HEK293 (cell line): ENCODE data around the gene HCRTR2.

Experiments
- CTCF ChIP-seq: fragments of 450-650 bp; formaldehyde crosslinking; IDR thresholded peaks from 2 replicates; pipeline ENCODE4 v1.5.1; 2016; ENCODE audit warnings: missing biosample characterization, missing genetic modification characterization
- KLF16 ChIP-seq: fragments of 450-650 bp; formaldehyde crosslinking; IDR thresholded peaks from 2 replicates; pipeline ENCODE4 v1.5.1; 2017; ENCODE audit warnings: missing biosample characterization, missing genetic modification characterization
- YY1 ChIP-seq: fragments of 450-650 bp; formaldehyde crosslinking; IDR thresholded peaks from 2 replicates; pipeline ENCODE4 v1.5.1; 2018; ENCODE audit warnings: missing biosample characterization, missing genetic modification characterization
- ZBTB7A ChIP-seq: fragments of 450-650 bp; formaldehyde crosslinking; IDR thresholded peaks from 2 replicates; pipeline ENCODE4 v1.5.1; 2016; ENCODE audit warnings: low read depth, missing biosample characterization, missing genetic modification characterization
- ZNF10 ChIP-seq: fragments of 450-650 bp; formaldehyde crosslinking; IDR thresholded peaks from 2 replicates; pipeline ENCODE4 v1.5.1; 2017; ENCODE audit warnings: missing biosample characterization, missing genetic modification characterization
- ZNF311 ChIP-seq: fragments of 450-650 bp; formaldehyde crosslinking; IDR thresholded peaks from 2 replicates; pipeline ENCODE4 v1.5.1; 2017; ENCODE audit warnings: missing biosample characterization, missing genetic modification characterization, borderline replicate concordance
- ZNF449 ChIP-seq: fragments of 450-650 bp; formaldehyde crosslinking; IDR thresholded peaks from 2 replicates; pipeline ENCODE4 v1.5.1; 2017; ENCODE audit warnings: missing biosample characterization, mild to moderate bottlenecking, missing genetic modification characterization, moderate library complexity

GRCh38 chr6:55250400-55250799 lies 76.1 kb downstream of the HCRTR2 start:
- TF ChIP-seq ZNF449 (no peak), CTCF (tag by site-specific recombination) (no peak), YY1 (tag by site-specific recombination) (no peak), ZNF10 (tag by site-specific recombination) (no peak), ZNF311 (tag by site-specific recombination) (no peak), KLF16 (tag by site-specific recombination) (no peak), ZBTB7A (no peak)
